Activated CD4-positive, alpha-beta T cell treated with anti-CD3 and anti-CD28 coated beads for 4 hours (primary cell): ENCODE data around the gene CDKN2A.

Experiments used
- DNase-seq, 2 donors: peaks; one replicate each; pipeline ENCODE4 v3.0.0-alpha.2; 2020

The CDKN2A gene

DNA sequence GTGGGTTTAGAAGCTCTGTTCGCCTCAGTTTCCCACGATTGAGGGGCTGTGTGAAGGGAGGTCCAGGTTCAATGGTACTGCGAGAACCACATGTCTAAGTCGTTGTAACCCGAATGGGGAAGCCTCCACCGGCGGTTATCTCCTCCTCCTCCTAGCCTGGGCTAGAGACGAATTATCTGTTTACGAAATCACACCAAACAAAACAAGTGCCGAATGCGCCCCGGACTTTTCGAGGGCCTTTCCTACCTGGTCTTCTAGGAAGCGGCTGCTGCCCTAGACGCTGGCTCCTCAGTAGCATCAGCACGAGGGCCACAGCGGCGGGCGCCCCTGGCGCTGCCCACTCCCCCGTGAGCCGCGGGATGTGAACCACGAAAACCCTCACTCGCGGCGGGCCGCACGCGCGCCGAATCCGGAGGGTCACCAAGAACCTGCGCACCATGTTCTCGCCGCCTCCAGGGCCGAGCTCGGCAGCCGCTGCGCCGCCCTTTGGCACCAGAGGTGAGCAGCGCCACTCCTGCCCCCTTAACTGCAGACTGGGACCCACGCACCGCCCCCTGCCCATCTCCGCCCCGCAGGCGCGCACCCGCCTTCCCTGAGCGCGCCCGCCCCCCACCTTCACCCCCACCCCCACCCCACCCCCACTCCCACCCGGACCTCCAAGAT is at the start of gene CDKN2A:
CDKN2A (minus strand) TSS at position 500 of the 663 bp plus-strand sequence.
- peak; percentile 37 to 53 for DNase-seq

DNA sequence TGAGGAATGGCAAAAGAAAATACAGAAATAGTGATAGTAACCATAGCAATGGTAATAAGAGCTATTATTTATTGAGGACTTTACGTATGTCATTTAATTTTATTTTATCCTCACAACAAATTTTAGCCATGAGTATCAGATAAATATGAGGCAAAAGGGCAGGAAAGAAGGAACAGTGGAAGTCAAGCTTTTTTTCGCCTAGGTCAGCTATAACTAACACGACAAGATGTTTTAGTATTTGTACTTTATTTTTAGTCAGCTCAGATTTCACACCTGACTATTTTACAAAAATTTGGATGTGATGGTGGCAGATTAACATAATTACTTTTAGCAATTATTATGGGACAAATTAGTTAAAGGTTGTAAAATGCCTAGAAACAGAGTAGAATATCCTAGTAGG is 49.7 kb upstream of the CDKN2A start:
- DNase-seq, result no peak

DNA sequence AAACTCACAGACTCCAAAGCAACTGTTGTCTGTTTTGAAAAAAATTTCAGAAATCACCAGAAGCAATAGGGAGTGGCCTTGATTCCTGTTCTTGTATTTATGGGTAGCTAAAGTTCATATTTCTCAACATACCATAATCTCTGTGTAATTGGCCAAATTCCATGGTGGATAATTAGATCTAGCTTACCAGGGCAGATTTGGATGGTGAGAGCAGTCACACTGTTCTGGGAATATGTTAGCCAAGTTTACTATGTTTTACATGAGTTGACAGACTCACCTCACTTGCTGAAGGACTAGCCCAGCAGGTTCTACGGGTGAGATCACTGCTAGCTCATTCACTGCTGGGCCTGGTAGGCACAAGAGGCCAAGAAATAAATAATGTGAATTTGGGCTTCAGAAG is 47.6 kb upstream of the CDKN2A start:
- no peak for DNase-seq

DNA sequence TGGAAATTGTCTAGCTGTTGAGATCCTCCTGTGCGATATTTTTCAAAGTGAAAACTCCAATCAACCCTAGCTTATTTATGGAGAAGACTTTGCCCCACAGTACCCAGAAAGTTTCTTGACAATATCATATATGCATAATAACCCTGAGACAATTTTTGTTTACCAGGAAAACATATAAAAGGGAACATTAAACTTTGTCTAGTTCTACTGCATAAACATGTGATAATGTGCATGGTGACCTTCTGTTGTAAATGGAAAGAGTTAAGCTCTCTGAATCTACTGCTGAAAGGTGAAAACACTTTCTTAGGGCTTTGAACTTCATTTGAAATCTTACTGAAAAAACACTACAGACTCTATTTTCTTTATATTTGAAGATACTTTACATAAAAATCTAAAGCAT is 47.2 kb upstream of the CDKN2A start:
- no peak for DNase-seq

- DNase-seq, result no peak
These were observed 46.6 kb upstream of the CDKN2A start for GRCh38 chr9:22040760-22041159.

DNA sequence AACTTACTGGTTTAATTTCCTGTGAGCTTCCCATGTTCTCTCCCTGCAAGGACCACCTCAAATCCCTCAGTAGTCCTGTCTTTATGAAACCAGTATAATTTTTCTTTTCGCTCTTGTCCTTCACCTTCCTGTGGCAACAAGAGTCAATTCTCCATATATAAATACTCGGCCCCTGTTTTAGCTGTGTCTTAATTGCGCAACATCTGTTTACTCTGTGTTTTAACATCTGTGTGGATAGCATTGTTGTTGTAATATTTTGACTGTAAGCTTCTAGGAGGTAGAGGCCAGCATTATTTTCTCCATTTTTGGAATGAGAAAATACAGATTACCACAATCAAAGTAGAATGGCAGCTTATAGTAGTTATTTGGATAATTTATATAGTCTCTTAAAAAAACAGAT is 45.1 kb upstream of the CDKN2A start:
- no peak for DNase-seq

- no peak for DNase-seq
These were observed 43.9 kb upstream of the CDKN2A start for GRCh38 chr9:22037954-22038690.

DNA sequence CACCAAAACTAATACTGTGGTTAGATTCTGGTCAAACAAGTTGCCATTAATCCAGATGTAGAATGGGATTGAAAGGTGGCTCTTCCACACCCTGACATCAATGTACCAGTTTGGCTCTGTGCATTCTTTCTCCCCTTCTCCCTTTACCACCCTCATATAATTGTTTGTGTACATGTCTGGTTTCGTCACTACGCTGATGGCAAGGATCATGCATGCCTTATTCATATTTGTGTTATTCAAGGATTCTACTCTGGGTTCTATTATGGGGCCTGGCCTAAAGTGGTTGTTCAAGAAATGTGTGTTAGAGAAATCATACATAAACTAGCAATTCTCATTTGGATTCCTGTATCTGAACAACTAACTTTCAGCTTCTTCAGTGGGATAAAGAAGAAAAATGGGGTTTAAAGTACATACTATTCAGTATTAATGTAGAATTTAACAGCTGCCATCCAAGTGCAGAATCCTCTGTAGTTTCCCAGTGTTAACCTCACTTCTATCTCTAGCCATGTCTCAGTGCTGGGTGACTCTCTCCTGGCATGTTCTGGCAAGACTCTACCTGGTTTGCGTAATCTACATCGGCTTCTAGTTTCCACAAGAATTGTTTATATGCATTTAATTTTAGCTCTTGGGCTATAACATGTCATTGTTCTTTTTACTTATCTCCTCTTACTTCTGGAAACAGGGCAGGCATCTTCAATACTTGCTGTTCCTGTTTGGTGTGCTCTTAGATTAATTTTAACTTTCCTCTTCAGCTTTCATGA is 42.9 kb upstream of the CDKN2A start:
- no peak for DNase-seq

GRCh38 chr9:22035591-22036011 is 41.4 kb upstream of the CDKN2A start:
- no peak for DNase-seq

DNA sequence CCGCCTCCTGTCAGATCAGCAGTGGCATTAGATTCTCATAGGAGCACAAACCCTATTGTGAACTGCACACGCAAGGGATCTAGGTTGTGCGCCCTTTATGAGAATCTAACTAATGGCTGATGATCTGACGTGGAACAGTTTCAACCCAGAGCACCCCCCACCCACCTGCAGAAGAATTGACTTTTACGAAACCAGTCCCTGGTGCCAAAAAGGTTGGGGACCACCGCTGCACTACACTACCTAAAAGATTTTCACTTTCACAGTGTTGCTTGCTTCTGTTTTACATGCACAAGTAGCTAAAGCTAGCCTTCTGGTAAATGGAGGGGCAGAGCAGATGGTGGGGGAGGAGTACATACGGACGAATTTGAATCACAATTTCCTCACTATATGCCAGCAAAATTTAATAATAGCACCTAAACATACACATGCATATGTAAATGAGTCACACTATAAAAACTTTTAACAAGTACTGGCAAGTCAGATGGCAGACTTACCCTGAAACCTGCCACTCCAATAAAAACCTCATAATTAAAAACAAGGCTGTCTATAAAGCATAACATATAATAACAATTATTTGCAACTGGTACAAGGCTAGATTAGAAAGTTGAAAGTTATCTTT is 38.9 kb upstream of the CDKN2A start:
- DNase-seq, result no peak

DNA sequence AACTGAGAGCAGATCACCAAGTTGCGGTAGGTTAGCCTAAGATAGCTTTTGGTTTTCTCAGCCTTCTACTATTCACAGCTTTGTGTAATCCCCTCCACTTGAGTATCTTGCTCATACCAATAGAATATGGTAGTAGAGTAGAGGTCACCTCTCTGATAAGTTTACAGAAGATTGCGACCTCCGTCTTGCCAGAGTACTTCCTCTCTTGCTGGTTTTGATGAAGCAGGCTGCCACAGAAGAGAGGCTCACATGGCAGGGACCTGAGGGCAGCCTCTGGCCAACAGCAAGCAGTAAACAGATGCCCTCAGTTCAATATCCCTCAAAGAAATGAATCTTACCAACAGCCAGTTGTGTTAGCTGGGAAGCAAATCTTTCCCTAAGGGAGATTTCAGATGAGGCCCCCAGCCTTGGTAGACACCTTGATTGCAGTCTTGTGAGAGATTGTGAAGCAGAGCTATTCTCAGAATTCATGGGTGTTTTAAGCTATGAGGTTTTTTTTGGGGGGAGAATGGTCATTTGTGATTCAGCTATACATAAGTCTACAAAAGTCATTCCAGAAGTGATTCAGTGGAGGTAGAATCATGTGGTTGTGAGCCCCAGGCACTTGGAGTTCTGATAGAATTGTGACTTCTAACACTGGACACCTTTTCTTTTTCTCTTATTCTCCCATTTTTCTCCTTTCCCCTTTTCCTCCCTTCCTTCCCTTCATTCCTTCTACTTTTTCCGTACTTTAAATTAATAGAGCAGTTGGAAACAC is 37.6 kb upstream of the CDKN2A start:
- DNase-seq, result no peak

DNA sequence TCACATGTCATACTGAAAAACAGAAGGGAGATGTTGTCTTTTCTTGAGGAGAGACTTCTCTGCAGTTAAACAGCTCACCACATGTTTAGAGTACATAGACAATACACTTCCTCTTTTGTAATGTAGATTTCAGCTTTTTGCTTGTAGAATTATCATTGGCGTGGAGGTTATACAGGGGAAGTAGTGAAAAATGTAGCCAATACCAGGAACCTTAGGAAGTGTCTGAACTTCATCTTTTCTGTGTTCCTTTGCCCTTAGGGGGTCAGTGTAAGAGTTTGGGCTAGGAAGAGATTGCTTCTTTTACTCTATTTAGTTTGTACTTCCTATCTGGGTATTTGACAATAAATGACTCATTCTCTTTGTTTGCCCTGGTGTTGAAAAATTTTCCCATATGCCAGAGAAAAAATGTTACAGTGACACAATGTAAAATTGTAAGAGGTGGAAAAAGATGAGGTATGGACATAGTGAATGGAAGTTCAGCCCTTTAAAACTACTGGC is 36.0 kb upstream of the CDKN2A start:
- no peak for DNase-seq

GRCh38 chr9:22029231-22029630 is 35.0 kb upstream of the CDKN2A start:
- DNase-seq, result no peak

GRCh38 chr9:22028394-22028793 is 34.2 kb upstream of the CDKN2A start:
- DNase-seq, result no peak

DNA sequence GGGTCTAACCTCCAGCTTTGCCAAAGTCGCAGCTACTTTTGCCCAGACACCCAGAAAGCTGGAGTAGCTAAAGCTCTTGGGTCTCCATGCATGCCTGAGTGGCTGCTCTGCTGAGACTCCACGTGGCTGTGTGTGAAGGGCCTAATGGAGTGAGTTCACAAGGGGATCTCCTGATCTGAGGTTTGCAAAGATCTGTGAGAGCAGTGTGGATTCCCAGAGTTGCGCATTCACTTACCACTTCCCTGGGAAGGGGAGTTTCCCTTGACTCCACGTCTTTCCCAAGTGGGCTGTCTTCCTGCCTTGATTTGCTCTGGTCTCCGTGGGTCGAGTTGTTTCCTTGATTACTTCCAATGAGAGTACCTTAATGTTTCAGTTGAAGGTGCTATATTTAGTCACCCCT is 32.5 kb upstream of the CDKN2A start:
- no peak for DNase-seq

DNA sequence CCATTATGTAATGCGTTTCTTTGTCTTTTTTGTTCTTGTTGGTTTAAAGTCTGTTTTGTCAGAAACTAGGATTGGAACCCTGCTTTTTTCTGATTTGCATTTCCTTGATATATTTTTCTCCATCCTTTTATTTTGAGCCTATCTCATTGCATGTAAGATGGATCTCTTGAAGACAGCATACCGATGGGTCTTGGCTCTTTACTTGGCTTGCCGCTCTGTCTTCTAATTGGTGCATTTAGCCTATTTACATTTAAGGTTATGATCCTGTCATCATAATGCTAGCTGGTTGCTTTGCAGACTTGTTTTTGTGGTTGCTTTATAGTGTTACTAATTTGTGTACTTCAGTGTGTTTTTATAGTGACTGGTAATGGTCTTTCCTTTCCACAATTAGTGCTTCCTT is 28.2 kb upstream of the CDKN2A start:
- DNase-seq, result no peak

DNA sequence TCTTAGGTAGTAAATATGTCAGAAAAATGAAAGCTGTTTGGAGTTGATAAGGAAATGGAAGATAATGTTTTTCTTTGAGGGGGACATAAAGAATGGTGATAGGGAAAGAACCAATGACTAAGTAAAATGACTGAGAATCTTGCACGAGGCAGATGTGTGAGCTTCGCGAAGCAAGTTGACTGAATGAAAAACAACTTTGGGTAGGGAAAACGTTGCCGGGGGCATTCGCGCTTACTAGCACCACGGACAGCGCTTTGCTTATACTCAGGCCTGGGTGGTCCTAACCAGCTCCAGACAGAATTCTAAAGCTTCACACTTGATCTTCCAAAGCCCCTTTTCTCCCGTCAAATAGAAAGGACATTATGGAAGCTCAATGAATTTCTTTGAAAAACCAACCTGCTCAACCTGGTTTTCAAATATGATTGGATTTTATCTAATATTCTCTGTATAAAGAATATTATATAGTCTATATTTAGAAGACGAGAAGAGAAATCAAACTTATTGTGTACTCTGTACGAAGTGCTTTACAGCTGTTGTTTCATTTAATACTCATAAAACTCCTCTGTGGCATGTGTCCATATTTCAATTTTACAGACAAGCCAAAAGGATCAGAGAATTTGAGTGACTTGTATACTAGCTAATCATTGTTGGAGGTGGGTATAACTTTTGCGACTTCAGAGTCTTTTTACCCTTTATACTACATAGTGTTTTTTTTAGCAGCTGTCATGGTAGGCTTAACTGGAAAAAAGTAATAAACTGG is 16.9 kb upstream of the CDKN2A start:
- DNase-seq, result no peak

GRCh38 chr9:22009506-22009867 is 15.3 kb upstream of the CDKN2A start:
- no peak for DNase-seq

GRCh38 chr9:22008717-22009505 is 14.7 kb upstream of the CDKN2A start, which contains the start of gene CDKN2B:
Gene CDKN2B, minus strand, starts transcription at chr9:22009305. Its CDS starts 352 bp downstream, at chr9:22008953.
- DNase-seq, result peak; percentile 57 to 62

- DNase-seq, result no peak
These were observed 14.2 kb upstream of the CDKN2A start for GRCh38 chr9:22008384-22008716.
